ENCODE measurements around the gene JMJD6. TPM values are rescaled to one million over a fixed set of nuclear protein-coding genes. Genes with fewer than 3 reads are reported as not detected.

The JMJD6 gene
- total and polyA plus RNA-seq, 9 of the 15 experiments (the other 6 are each of a cell fraction or from before 2014, with no cell fraction given): 2.5 to 52.3 (median 36.3) TPM

DNA sequence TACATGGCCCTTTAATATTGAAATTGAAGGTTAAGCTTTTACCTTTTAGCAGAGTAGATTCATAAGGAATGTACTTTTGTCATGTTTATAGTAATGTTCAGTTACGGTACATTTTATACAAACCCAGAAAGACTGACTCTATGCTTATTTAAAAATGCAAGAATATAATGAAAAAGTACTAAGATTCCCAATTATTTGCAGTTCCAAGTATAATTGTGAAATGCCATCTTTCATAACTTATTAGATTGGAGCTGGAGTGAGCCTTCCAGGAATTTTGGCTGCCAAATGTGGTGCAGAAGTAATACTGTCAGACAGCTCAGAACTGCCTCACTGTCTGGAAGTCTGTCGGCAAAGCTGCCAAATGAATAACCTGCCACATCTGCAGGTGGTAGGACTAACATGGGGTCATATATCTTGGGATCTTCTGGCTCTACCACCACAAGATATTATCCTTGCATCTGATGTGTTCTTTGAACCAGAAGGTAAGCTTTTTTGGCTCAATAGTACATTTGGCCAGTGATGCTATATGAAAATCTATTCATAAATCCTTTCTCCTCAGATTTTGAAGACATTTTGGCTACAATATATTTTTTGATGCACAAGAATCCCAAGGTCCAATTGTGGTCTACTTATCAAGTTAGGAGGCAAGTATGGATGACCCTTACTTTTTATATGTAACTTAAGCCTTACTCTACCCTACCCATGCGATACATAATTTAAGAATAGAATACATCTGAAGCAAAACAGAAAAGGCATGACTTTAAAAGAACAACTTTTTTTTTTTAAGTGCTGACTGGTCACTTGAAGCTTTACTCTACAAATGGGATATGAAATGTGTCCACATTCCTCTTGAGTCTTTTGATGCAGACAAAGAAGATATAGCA, 6.6 kb upstream of the JMJD6 start:
- H3K79me2 ChIP-seq (ENCODE audit: control insufficient read depth, insufficient read depth, low read length): peaks cover 80% of the 10 kb centered on the region
- no peaks in the 10 kb centered on the region for H3K9me1 ChIP-seq (ENCODE audit: control insufficient read depth, insufficient read depth, low read length)
- H3K4me1 ChIP-seq (replicated peaks in 1 of 2; ENCODE audit: control insufficient read depth in 2 of 2, insufficient read depth in 2 of 2, low read length in 2 of 2): peaks cover 12 to 21% of the 10 kb centered on the region in 2 experiments
- peak overlapping the region; percentile 33; the same call in 2 of the 3 replicates for H3K27ac ChIP-seq (ENCODE audit: extremely low read depth, low read depth, low read length)
- peak overlapping the region in 1 of 2 experiments; percentile 94; a peak in 1 of 4 replicates for H3K9ac ChIP-seq (ENCODE audit: insufficient read depth in 1 of 2, low read depth in 2 of 2, low read length in 2 of 2)
- peaks cover 32% of the 10 kb centered on the region for H4K20me1 ChIP-seq (replicated peaks; ENCODE audit: control insufficient read depth, insufficient read depth, low read length)
- peak overlapping the region; percentile 85 for H3K4me2 ChIP-seq (ENCODE audit: insufficient read depth, low read length)
- H3K27me3 ChIP-seq (ENCODE audit: control insufficient read depth in 2 of 2, insufficient read depth in 2 of 2, low read length in 2 of 2): no peaks in the 10 kb centered on the region
- no peak overlapping the region for H2AFZ ChIP-seq (ENCODE audit: low read depth, low read length)
- ChIA-PET POLR2A (interaction anchor here (0.6 to 8.5 kb wide), 19 partner anchors 8 to 453 kb away, joined by 3 to 75 read pairs (median 4); no protein-coding TSS in a partner anchor), CTCF (ENCODE audit: low intra/inter-chr PET ratio) (no interaction called here)
- intact Hi-C loops (cut with micrococcal nuclease): no loop called here
- in situ Hi-C loops (cut with MboI): no loop called here
- ATAC-seq: no peak
- BruUV-seq (replicated peaks): no TSS peak
- peak overlapping the region; percentile 91 for H3K4me3 ChIP-seq
- H3K36me3 ChIP-seq (ENCODE audit: control insufficient read depth, insufficient read depth, low read length): peaks cover 66% of the 10 kb centered on the region
- no peaks in the 10 kb centered on the region for H3K9me3 ChIP-seq (replicated peaks; ENCODE audit: control insufficient read depth, insufficient read depth, low read depth, low read length)
- DNase-seq (ENCODE audit: extremely low read depth in 1 of 4, low spot score in 3 of 4): peak in 1 of 4 experiments; percentile 34
- FAIRE-seq: no peak
- WGBS (ENCODE audit: insufficient coverage, low coverage, missing lambda C conversion rate): 74% methylated on average over 3 of the region's 3 CpGs
- TF ChIP-seq, protein P1, sequence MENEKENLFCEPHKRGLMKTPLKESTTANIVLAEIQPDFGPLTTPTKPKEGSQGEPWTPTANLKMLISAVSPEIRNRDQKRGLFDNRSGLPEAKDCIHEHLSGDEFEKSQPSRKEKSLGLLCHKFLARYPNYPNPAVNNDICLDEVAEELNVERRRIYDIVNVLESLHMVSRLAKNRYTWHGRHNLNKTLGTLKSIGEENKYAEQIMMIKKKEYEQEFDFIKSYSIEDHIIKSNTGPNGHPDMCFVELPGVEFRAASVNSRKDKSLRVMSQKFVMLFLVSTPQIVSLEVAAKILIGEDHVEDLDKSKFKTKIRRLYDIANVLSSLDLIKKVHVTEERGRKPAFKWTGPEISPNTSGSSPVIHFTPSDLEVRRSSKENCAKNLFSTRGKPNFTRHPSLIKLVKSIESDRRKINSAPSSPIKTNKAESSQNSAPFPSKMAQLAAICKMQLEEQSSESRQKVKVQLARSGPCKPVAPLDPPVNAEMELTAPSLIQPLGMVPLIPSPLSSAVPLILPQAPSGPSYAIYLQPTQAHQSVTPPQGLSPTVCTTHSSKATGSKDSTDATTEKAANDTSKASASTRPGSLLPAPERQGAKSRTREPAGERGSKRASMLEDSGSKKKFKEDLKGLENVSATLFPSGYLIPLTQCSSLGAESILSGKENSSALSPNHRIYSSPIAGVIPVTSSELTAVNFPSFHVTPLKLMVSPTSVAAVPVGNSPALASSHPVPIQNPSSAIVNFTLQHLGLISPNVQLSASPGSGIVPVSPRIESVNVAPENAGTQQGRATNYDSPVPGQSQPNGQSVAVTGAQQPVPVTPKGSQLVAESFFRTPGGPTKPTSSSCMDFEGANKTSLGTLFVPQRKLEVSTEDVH (IDR thresholded peaks at IDR 0.05; ENCODE audit: low read depth, partially characterized antibody): peak; percentile 39
- no peak for TF ChIP-seq ZFP1 (CRISPR knock-in tag; IDR thresholded peaks at IDR 0.05)
- TF ChIP-seq, protein P2, sequence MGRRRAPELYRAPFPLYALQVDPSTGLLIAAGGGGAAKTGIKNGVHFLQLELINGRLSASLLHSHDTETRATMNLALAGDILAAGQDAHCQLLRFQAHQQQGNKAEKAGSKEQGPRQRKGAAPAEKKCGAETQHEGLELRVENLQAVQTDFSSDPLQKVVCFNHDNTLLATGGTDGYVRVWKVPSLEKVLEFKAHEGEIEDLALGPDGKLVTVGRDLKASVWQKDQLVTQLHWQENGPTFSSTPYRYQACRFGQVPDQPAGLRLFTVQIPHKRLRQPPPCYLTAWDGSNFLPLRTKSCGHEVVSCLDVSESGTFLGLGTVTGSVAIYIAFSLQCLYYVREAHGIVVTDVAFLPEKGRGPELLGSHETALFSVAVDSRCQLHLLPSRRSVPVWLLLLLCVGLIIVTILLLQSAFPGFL (CRISPR knock-in tag; IDR thresholded peaks at IDR 0.05): 0 out of 2 replicates have a peak, but pooled peaks have one; percentile 54
- TF ChIP-seq OTX1 (CRISPR knock-in tag; IDR thresholded peaks at IDR 0.05): 0 out of 2 replicates have a peak, but pooled peaks have one; percentile 24
- TF ChIP-seq ZNF232 (CRISPR knock-in tag; IDR thresholded peaks at IDR 0.05): no peak
- no peak for TF ChIP-seq NFRKB (IDR thresholded peaks at IDR 0.05; ENCODE audit: low read depth)
- TF ChIP-seq YY1 (IDR thresholded peaks at IDR 0.05; ENCODE audit: borderline replicate concordance in 1 of 3, control insufficient read depth in 1 of 3, extremely low read depth in 1 of 3, insufficient read depth in 3 of 3, insufficient read length in 1 of 3, insufficient replicate concordance in 2 of 3, low read depth in 1 of 3, low read length in 2 of 3): no peak
- TF ChIP-seq COPS2 (conservative IDR thresholded peaks at IDR 0.05): no peak
- TF ChIP-seq, protein P3, sequence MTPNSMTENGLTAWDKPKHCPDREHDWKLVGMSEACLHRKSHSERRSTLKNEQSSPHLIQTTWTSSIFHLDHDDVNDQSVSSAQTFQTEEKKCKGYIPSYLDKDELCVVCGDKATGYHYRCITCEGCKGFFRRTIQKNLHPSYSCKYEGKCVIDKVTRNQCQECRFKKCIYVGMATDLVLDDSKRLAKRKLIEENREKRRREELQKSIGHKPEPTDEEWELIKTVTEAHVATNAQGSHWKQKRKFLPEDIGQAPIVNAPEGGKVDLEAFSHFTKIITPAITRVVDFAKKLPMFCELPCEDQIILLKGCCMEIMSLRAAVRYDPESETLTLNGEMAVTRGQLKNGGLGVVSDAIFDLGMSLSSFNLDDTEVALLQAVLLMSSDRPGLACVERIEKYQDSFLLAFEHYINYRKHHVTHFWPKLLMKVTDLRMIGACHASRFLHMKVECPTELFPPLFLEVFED (CRISPR knock-in tag; conservative IDR thresholded peaks at IDR 0.05): peak; percentile 79; the same call in 1 of the 2 replicates
- TF ChIP-seq SLC30A9 (CRISPR knock-in tag; IDR thresholded peaks at IDR 0.05): no peak
- TF ChIP-seq POLR2A (conservative IDR thresholded peaks at IDR 0.05): peak; percentile 49
- peak; percentile 60; the same call in 1 of the 2 replicates for TF ChIP-seq ERF (CRISPR knock-in tag; IDR thresholded peaks at IDR 0.05)
- peak; percentile 46; the same call in 1 of the 2 replicates for TF ChIP-seq STAT5A (IDR thresholded peaks at IDR 0.05; ENCODE audit: borderline replicate concordance, low read length)
- TF ChIP-seq ELF2 (CRISPR knock-in tag; IDR thresholded peaks at IDR 0.05): 0 out of 2 replicates have a peak, but pooled peaks have one; percentile 22
